Fibroblast of skin of left biceps (primary cell): ENCODE data around the gene PDGFA.

ENCODE experiments used
- DNase-seq, 2 experiments: peaks; one replicate each; pipeline ENCODE4 v3.0.0-alpha.2; 2013; ENCODE audit warnings: low read depth in 2 of 2

The PDGFA gene

DNA sequence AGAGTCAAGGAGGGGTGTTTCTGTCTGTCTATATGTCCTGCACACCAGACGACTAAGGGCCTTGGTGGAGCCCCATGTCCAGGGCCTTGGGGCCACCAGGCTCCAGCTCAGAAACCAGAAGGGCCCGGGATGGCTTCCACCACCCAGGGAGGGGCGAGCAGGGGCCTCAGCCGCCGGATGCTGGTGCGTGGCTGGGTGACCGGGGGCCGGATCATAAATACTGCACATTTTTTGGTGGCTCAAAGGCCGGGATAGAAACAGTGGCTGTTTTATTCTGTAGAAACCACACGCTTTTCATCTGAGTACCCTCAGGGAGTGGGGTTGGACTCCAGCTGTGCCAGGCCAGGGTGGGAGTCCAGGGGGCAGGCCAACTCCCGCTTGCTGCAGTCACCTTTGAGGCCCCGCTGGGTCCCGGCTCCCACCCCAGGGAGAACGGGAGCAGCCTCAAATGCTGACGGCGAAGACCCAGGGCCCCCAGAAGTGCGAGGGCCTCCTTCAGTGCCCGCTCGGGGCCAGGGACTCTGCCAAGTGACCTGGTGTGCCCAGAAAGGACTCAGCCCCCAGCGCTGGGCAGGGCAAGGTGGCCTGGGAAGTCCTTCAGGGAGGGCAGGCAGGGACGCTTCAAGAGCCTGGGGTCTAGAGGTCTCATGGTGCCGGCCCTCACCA is 28.2 kb downstream of the PDGFA start:
- DNase-seq: no peak

DNA sequence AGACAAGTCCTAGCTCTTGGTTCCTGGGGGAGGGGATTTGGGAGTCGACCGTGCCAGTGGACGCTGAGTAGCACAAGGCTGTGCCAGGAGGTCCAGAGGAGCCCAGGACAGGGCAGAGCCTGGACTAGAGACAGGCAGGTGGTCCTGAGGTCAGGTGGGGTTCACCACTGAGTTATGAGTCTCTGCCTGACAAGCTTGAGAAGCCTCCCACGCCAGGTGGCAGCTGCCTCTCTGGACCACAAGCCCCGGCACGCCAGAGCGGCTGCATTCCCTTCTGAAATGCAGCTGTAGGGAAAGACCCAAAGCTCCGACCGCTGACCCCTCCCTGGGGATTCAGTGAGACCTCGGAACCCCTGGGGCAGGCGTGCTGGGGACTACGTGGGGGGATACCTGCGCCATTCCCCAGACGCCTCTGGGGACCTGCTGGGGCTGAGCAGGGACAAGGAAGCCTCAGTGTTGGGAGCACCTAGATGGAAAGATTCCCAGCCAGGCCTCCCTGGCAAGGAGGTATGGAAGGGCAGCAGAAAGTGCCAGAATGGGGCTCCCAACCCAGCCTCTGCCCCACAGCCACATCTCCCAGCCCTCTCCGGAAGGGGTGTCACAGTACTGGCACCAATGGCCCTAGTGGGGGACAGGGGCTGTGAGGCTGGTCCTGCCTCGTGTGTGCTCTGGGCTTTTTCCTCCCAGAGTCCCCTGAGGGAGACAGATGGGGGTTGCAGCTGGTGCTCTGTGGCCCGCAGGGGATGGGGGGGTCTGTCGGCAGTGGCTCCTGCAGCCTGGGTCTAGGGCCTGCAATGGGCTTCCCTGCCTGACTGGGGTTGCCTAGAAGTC is 29.0 kb downstream of the PDGFA start:
- DNase-seq: no peak

DNA sequence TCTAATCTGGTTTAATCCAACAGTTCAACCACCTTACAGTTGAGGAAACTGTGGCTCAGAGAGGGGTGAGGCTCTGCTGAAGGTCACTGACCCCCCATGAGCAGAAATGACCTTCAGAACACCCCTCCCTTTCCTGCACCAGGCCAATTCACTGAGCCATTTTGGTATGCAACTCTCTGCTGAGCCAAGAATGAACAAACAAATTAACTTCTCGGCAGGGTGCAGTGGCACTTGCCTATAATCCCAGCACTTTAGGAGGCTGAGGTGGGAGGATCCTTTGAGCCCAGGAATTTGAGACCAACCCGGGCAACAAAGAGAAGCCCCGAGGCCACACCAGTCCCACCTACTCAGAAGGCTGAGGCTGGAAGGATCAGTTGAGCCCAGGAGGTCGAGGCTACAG is 29.8 kb downstream of the PDGFA start:
- DNase-seq: no peak

DNA sequence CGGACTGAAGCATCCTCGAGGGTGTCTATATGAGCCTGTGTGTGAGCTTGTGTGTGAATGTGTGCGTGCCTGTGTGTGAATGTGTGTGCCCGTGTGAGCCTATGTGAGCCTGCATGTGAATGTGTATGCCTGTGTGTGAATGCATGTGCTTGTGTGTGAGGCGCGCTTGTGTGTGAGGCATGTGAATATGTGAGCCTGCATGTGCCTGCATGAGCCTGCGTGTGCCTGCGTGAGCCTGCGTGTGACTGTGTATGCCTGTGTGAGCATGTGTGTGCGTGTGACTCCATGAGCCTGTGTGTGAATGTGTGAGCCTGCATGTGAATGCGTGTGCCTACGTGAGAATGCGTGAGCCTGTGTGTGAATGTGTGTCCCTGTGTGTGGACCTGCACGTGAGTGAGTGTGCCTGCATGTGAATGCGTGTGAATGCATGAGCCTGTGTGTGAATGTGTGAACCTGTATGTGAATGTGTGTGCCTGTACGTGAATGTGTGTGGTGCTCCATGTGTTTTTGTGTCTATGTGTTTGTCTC is 33.4 kb downstream of the PDGFA start:
- DNase-seq: no peak

DNA sequence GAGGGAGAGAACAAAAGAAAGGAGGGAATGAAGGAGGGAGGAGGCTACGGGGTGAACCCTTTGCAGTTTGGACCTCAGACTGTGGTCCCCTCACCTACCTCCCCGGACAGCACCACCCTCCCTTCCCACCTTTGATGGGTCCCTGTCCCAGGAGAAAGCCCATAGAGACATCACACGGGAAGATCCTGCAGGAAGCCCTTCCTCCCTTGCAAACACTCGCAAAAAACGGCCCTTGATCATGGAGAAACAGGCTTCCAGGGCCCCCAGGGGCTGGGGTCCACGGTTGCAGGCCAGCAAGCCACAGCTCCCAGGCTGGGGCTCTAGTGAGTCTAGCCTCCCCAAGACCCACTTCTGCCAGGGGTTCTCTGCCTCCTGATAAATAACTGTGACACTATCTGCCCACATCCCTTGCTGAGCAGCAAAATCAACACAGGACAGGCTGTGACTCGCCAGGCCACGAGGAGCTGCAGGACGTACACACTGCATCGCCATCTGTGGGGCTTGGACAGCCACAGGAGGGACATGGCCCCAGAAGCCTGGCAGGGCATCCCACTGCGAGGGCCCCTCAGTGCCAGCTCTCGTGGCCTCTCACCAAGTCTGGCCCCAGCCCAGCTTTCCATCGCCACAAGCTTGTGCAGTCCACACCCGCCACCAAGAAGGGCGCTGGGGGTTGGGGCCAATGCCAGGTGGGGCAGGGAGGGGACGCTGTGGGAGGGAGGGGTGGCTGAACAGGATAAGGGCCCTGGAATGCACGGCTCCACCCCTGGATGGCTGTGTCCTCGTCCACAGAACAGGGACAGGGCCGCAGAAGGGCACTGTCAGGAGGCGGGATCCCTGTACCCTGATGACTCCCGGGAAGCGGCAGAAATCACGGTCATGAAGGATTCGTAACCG is 34.2 kb downstream of the PDGFA start:
- DNase-seq: no peak

DNA sequence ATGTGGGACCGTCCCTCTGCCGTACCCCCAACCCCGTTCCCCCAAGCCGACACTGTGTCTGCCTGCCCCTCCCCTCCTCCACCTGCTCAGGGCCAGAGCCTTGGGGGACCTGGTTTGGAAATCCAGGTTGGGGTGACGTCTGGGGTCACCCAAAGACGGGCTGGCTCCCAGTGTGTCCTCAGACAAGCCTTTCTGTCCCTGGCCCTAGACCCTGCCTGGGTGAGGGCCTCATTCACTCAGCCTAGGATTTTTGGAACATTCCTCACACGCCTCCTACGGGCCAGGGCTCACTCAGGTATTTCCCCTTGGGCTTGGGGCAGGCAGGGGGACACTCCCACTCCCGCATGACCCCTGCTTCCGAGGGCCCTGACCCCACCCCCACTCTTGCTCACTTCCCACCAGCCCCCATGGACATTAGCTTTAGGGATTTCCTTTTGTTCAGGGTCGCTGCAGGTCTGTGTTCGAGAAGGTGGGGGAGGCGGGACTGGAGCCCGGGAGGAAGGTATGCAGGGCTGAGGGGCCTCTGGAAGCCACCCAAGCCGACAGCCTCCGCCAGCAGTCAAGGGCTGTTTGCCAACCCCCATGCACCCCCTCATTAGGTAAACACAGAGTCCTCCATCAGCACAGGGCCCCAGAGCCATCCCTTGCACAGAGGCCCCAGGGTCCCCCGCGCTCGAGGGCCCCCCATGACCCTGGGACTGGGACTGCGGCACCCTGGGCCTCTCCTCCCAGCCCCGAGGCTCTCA is 35.1 kb downstream of the PDGFA start:
- no peak for DNase-seq

DNA sequence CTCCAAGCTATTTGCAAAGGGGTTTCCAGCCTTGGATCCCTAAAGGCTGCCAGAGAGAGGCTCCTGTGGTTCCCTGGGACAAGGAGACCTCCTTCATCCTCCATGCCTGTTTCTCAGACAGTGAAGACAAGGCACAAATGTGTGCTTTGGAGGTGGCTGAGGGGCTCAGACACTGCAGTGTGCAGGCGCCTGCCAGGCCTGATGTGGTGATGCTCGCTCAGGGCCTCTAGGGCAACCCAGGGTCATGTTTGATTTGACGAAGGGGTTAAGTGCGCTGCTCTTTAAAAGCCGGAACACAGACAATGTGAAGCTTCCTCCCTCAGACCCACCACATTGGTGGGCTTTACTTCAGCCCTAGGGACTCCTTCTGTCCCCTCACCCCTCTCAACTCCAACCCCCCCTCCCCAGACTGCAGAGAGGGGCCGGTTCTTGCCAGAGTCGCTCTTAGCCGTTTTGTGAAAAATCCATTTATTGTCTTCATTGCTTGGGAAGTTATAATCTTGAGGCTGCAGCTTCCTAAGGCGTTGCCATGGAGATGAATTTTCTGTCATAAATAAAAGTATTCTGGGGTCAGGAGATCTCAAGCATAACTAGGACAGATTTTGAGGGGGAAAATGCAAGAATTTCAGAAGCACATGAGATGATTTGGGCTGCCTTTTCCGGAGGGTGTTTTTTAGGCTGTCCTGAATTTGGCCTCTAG is 35.8 kb downstream of the PDGFA start:
- DNase-seq: no peak

DNA sequence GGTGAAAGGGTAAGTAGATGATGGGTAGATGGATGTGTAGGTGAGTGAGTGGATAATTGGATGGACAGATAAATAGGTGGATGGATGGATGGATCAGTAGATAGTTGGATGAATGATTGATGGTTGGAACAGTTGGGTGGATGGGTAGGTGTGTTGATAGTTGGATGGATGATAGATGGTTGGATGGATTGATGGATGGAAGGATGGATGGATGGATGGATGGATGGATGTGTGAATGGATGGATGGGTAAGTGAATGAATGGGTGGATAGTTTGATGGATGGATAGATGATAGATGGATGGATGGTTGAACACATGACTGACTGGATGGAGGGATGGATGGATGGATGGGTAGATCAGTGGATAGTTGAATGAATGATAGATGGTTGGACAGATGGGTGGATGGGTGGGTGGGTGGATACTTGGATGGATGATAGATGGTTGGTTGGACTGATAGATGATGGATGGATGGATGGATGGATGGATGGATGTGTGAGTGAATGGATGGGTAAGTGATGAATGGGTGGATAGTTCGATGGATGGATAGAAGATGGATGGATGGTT is 37.0 kb downstream of the PDGFA start:
- DNase-seq: no peak

DNA sequence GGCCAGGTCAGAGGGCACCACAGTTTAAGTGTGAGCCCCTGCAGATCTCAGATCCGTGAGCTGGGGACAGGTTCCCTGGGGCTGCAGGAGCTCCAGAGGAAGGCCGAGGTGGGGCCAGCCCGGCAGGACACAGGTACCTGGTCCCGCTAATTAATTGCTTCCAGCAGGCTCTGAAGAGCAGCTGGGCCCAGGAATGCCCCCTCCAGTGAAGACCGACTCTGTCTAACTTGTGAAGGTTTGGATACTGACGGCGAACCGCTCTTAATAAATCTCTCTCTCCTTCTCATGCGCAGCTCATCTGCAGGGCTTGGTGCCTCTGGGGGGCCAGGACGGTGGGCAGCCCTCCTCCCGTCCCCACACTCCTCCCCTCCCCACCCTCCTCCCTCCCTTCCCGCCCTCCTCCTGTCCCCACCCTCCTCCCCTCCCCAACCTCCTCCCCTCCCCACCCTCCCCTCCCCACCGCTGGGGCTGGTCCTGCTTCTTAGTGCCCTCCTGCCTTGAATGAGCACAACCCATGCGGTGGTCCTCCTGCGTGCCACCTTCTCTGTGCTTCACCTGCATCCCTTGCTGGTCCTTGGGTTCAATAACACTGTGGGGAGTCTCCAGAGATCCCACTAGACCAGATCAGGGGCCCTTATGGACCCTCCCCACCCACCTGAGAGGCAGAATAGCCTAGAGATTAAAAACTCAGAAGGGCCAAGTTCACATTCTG is 38.3 kb downstream of the PDGFA start:
- no peak for DNase-seq

DNA sequence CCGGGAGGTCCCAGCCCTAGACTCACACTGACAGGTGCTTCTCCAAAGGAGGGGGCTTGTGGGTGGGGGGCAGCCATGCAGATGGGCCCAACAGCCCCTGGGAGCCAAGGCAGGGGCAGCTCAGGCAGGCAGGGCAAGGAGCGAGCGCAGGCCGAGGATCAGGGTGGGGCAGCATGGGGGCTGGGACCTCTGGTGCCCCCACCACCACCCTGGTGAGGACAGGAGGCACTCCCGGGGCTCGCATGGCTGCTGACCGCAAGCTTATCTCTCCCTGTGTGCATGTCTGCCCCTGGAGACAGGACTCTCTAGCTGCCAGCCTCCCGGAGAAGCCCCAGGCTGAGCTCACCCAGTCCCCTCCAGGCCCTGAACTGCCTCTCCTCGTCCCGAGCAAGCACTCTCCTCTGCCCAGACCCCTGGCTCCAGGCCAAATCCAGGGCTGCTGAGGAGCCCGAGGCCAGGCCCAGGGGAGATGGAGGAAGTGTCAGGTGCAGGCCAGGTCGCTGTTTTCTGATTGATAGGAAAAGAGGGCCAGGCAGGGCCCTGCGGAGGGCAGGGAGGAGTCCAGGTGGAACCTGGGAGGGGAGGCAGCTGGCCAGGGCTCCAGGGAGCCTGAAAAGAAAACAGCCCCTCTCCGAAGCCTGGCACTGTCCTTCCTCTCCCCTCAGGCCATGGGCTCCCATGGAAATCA is 39.0 kb downstream of the PDGFA start:
- no peak for DNase-seq

DNA sequence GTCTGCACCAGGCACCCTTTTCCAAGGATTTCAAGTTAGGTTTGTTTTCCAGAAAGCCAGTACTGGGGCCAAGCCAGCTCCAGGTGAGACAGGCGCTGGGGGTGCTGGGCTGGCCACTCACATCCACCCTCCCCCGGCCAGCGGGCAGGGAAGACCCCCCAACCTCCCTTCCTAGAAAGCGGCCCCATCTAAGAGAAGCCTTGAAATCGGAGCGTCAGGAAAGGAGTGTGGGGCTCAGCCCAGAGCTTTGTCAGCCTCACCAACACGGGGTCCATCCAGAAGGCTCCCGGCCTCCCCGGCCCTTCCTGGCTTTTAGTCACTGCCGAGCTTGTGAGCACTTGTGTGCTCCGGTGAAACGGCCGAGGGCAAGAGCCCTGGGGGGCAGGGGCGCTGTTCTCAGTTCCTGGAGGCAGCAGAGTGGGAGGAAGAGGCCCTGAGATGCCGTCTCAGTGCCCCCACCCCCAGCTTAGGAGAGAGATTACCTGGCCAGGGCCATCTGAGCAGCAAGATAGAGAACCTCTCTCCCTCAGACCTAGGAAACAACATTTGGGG is 39.6 kb downstream of the PDGFA start:
- DNase-seq: no peak

DNA sequence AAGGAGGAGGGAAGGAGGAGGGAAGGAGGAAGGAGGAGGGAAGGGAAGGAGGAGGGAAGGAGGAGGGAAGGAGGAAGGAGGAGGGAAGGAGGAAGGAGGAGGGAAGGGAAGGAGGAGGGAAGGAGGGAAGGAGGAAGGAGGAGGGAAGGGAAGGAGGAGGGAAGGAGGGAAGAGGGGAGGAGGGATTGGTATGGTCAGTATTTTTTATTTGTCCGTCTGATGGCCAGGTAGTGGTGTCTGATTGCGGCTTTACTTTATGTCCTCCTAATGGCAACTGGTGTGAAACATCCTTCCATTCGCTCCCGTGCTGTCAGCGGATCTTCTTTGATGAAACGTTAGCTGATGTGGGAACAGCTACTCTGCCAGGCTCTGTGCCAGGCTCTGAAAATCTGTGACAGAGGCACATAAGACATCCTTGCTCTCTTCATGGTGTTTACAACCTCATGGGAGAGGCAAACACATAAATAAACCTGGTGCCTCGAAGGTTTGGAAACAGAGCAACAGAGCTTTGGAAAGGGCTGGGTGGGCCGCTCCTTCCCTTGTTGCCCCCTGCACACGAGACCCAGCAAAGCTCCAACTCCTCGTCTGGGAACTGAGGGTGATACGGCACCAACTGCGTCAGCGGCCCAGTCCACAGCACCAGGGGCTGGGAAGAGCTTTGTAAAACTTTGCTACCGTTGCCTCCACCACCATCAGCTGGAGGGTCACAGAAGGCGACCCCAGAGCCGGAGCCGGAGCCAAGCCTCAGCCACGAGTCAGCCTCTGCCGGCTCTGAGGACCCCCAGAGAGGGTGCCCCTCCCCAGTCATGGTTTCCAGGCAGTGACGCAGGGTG is 40.3 kb downstream of the PDGFA start:
- no peak for DNase-seq

DNA sequence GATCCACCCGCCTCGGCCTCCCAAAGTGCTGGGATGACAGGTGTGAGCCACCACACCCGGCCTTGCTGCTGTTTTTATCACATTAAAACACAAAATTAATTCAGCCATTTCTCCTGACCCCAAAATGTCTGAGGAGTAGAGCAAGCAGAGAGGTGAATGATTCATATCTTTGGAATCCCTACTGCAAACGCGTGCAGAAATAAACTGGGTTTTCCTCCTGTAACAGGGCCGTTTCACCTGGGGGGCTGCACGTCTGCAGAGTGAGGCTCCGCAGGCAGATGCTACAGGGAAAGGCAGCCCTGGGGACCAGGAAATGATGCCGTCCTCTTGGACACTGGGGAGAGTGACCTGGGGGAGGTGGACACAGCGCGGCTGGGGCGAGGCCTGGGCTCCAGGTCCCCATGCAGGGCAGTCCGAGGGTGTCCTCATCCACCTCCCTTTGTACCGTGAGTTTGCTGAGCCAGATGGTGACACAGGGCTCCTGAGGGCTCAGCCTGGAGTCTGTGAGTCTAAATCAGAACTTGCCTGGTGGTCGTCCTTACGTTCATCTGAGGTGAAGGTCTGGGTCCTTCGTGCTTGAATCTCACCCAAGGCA is 41.9 kb downstream of the PDGFA start:
- no peak for DNase-seq

DNA sequence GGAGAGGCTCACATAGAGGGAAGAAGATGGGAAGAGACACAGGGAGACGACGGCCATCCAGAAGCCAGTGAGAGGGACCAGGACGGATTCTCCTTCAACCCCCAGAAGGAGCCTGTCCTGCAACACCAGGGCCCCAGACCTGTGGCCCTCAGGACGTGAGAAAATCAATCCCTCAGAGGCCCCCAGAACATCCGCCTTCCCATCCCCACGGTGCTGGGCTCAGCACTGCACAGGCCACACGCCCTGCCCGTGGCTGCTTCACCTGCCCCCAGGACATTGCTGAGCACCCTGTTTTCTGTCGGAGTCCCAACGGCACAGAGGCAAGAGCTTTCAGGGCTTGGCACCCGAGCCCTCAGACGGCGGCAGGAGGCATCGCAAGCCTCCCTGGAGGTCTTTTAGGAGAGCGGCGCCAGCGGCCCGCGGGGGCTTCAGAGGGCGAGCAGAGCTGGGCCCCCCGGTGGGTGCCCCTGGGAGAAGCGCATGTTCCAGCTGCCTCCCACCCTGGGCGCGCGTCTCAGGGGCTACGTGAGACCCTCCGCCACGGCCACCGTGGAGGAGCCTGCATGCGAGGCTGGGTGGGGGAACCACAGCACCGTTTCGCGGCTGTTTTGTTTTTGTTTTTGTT is 42.8 kb downstream of the PDGFA start:
- no peak for DNase-seq

DNA sequence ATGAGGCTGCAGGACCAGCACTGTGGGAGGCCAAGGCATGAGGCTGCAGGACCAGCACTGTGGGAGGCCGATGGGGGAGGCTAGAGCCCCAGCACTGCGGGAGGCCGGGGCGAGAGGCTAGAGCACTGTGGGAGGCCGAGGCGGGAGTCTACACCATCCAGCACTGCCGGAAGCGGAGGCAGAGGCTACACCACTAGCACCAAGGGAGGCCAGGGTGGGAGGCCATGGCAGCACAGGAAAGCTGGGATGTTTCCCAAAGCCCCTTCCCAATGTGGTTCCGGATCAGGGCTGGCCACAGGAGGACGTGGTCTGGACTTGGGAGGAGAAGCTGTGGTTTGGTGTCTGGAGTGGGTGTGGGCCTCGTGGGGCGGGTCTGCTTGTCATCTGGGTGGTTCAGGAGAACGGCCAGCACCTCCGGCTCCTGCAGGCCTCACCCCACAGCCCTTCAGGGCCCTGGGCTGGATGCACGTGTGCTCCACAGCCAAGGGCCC is 43.6 kb downstream of the PDGFA start:
- DNase-seq: no peak

DNA sequence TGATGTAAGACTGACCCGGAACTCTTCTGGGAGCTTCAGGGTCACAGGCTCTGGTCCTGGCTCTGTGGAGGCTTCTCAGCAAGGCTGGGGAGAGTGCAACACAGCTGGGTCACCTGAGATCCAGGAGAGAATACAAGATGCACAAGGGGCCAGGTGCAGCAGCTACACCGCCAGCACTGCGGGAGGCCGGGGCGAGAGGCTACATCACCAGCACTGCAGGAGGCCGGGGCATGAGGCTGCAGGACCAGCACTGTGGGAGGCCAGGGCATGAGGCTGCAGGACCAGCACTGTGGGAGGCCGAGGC is 44.3 kb downstream of the PDGFA start:
- no peak for DNase-seq
